ENCODE measurements around the gene SNX24.

SNX24 gene

GRCh38 chr5:122941737-122942136, 96.3 kb downstream of the SNX24 start:
- DNase-seq (ENCODE audit: low read depth) = no peak
- no peak for TF ChIP-seq CTCF (conservative IDR thresholded peaks at IDR 0.05; ENCODE audit: low read depth, low read length)

GRCh38 chr5:122942164-122942914, 96.9 kb downstream of the SNX24 start:
- TF ChIP-seq CTCF (conservative IDR thresholded peaks at IDR 0.05; ENCODE audit: low read depth, low read length) = no peak
- peak; percentile 52 for DNase-seq (ENCODE audit: low read depth)
- H3K4me3 ChIP-seq (ENCODE audit: low read depth, low read length) = peak overlapping the region; percentile 22

More at GRCh38 chr5:122941737-122942136, 96.3 kb downstream of the SNX24 start:
- no peak overlapping the region for H3K4me3 ChIP-seq (ENCODE audit: low read depth, low read length)

- TF ChIP-seq CTCF (conservative IDR thresholded peaks at IDR 0.05; ENCODE audit: low read depth, low read length) = no peak
- no peak overlapping the region for H3K4me3 ChIP-seq (ENCODE audit: low read depth, low read length)
- DNase-seq (ENCODE audit: low read depth) = no peak
Observed at GRCh38 chr5:122943050-122943698, 97.8 kb downstream of the SNX24 start.

- no peak overlapping the region for H3K4me3 ChIP-seq (ENCODE audit: low read depth, low read length)
- no peak for TF ChIP-seq CTCF (conservative IDR thresholded peaks at IDR 0.05; ENCODE audit: low read depth, low read length)
- DNase-seq (ENCODE audit: low read depth) = no peak
Observed at GRCh38 chr5:122944051-122944450, 98.6 kb downstream of the SNX24 start.

GRCh38 chr5:122947372-122947771, 102.0 kb downstream of the SNX24 start:
- no peak for DNase-seq (ENCODE audit: low read depth)
- H3K4me3 ChIP-seq (ENCODE audit: low read depth, low read length) = no peak overlapping the region
- no peak for TF ChIP-seq CTCF (conservative IDR thresholded peaks at IDR 0.05; ENCODE audit: low read depth, low read length)

GRCh38 chr5:122947772-122948171, 102.4 kb downstream of the SNX24 start:
- no peak for DNase-seq (ENCODE audit: low read depth)
- no peak overlapping the region for H3K4me3 ChIP-seq (ENCODE audit: low read depth, low read length)
- TF ChIP-seq CTCF (conservative IDR thresholded peaks at IDR 0.05; ENCODE audit: low read depth, low read length) = no peak

All from choroid plexus epithelial cell (primary cell).